Limb (tissue), 2 donors: ENCODE results near the gene DACT3.
"Not testable (repeated sequence)": the region's sequence is repeated elsewhere in the genome, so short reads cannot be mapped to it uniquely, and the experiment has no call there.

Experiments used
- DNase-seq, 2 donors: peaks; one replicate each; pipeline ENCODE4 v3.0.0-alpha.2; 2016; ENCODE audit errors: extremely low spot score in 2 of 2

Gene DACT3

GRCh38 chr19:46634656-46635218 lies 26.2 kb downstream of the DACT3 start:
- DNase-seq: no peak

GRCh38 chr19:46634045-46634655 lies 26.8 kb downstream of the DACT3 start:
- DNase-seq: peak in 1 of 2 donors; percentile 91

GRCh38 chr19:46633130-46633529 lies 27.9 kb downstream of the DACT3 start:
- DNase-seq: no peak

- no peak for DNase-seq
Measured at GRCh38 chr19:46631481-46631880, 29.5 kb downstream of the DACT3 start.

GRCh38 chr19:46630586-46631205 lies 30.3 kb downstream of the DACT3 start:
- no peak for DNase-seq

GRCh38 chr19:46629546-46630025 lies 31.4 kb downstream of the DACT3 start:
- no peak for DNase-seq

GRCh38 chr19:46628970-46629369 lies 32.0 kb downstream of the DACT3 start:
- DNase-seq: not testable (repeated sequence)

- no peak for DNase-seq
Measured at GRCh38 chr19:46626446-46626845, 34.5 kb downstream of the DACT3 start.

GRCh38 chr19:46625731-46626130 lies 35.3 kb downstream of the DACT3 start:
- DNase-seq: no peak

GRCh38 chr19:46624958-46625661 lies 35.9 kb downstream of the DACT3 start, which contains the start of gene PTGIR:
Gene PTGIR (minus strand): TSS chr19:46625089. CDS start chr19:46624225, 864 bp downstream.
- peak in 1 of 2 donors; percentile 70 for DNase-seq

- DNase-seq: no peak
Measured at GRCh38 chr19:46623915-46624502, 37.0 kb downstream of the DACT3 start.

GRCh38 chr19:46622118-46622446 lies 38.9 kb downstream of the DACT3 start:
- no peak for DNase-seq

GRCh38 chr19:46621191-46622117 lies 39.5 kb downstream of the DACT3 start:
- no peak for DNase-seq

- no peak for DNase-seq
Measured at GRCh38 chr19:46620716-46621115, 40.3 kb downstream of the DACT3 start.

- no peak for DNase-seq
Measured at GRCh38 chr19:46620267-46620666, 40.7 kb downstream of the DACT3 start.

- no peak for DNase-seq
Measured at GRCh38 chr19:46618670-46619231, 42.2 kb downstream of the DACT3 start.

GRCh38 chr19:46617601-46618000 lies 43.4 kb downstream of the DACT3 start:
- DNase-seq: no peak

GRCh38 chr19:46616631-46617322 lies 44.2 kb downstream of the DACT3 start:
- DNase-seq: peak in 1 of 2 donors; percentile 70

GRCh38 chr19:46615966-46616365 lies 45.0 kb downstream of the DACT3 start:
- no peak for DNase-seq
